Sigmoid colon (tissue), 7 donors: ENCODE data around the gene C1orf53. TPM values are rescaled to one million over a fixed set of nuclear protein-coding genes. Genes with fewer than 3 reads are reported as not detected.

Experiments used
- DNase-seq: peaks from one replicate; pipeline ENCODE4 v3.0.0-alpha.2; 2019
- H3K27ac ChIP-seq, 4 donors: fragments of 200-600 bp; sonication (generic); one replicate each; pipeline ENCODE4 v1.5.1; 2016 to 2019; ENCODE audit warnings: mild to moderate bottlenecking in 1 of 4
- H3K27me3 ChIP-seq, 3 donors: fragments of 200-600 bp; sonication (generic); one replicate each; pipeline ENCODE4 v1.5.1; 2019; ENCODE audit warnings: mild to moderate bottlenecking in 1 of 3
- H3K36me3 ChIP-seq, 4 donors: fragments of 200-600 bp; sonication (generic); one replicate each; pipeline ENCODE4 v1.5.1; 2016 to 2019
- H3K4me1 ChIP-seq, 4 donors: fragments of 200-600 bp; sonication (generic); one replicate each; pipeline ENCODE4 v1.5.1; 2017 to 2019
- H3K4me3 ChIP-seq, 4 donors: fragments of 200-600 bp; sonication (generic); one replicate each; pipeline ENCODE4 v1.5.1; 2017 to 2019; ENCODE audit warnings: mild to moderate bottlenecking in 2 of 4, moderate library complexity in 1 of 4
- H3K9me3 ChIP-seq, 4 donors: fragments of 200-600 bp in 3 of 4; sonication (generic) in 3 of 4; one replicate each; pipeline versions ENCODE4 v1.5.1 to v1.6.1; 2013 to 2019
- EP300 ChIP-seq, 4 donors: sonication (generic); formaldehyde crosslinking; IDR thresholded peaks; one replicate each; pipeline ENCODE4 v1.6.1; 2017; ENCODE audit warnings: antibody characterized with exemption in 4 of 4
- POLR2A ChIP-seq, 2 donors: fragments of 450-650 bp; IDR thresholded peaks; one replicate each; pipeline ENCODE4 v1.6.1; 2016; ENCODE audit warnings: antibody characterized with exemption in 2 of 2, mild to moderate bottlenecking in 2 of 2, moderate library complexity in 2 of 2
- POLR2AphosphoS5 ChIP-seq, 4 donors: sonication (generic); formaldehyde crosslinking; IDR thresholded peaks; one replicate each; pipeline ENCODE4 v1.6.1; 2017; ENCODE audit warnings: antibody characterized with exemption in 4 of 4
- WGBS, 2 donors: extraction: QIAGEN DNeasy Blood & Tissue Kit; methylation state at CpG; one replicate each; pipeline ENCODE4 v1.1.7; 2013; 5-methylcytosine and 5-hydroxymethylcytosine counted together
- intact Hi-C: fragments of 100-400 bp; cut with DNase I; formaldehyde crosslinking; loops from one replicate; pipeline ENCODE4 v1.15.1; 2023
- polyA plus RNA-seq, 3 donors: library from polyadenylated mRNA; stranded (reverse); fragments of 200-250 nt; gene quantifications; one replicate each; pipeline ENCODE4 v1.2.3, GENCODE V29; 2013
- total RNA-seq, 4 donors: library from RNA; depleted of rRNA; stranded (reverse); fragments of >200 nt; gene quantifications; one replicate each; pipeline ENCODE4 v1.1.0, GENCODE V29; 2016
- TF ChIP-seq, protein P1 (sequence below), 4 experiments: fragments of 450-650 bp in 3 of 4; fragments of 200-600 bp in 1 of 4; IDR thresholded peaks; one replicate each; pipeline ENCODE4 v1.5.1; 2016 to 2019; ENCODE audit warnings: antibody characterized with exemption in 4 of 4, mild to moderate bottlenecking in 3 of 4, moderate library complexity in 2 of 4
- donor health status: healthy with polysubstance abuse.
- donor health status: Bipolar disorder and iron deficiency.
- donor health status: healthy.

The C1orf53 gene
- total and polyA plus RNA-seq, 7 donors, result 1.2 to 13.8 (median 4.0) TPM; not detected in 1

DNA sequence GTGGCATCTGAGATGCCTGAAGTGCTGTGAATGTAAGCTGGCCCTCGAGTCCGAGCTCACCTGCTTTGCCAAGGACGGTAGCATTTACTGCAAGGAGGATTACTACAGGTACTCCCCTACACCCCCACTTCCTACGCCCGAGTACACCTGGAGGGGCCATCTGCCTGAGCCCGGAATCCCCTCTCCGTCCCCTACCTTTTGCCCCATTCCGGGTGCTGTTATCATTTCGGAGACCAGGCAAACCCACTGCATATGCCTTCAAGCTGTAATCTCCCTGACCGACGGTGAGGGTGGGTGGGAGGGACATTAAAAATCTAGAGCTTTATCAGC lies 17.6 kb downstream of the C1orf53 start:
- H3K27ac ChIP-seq, result no peak overlapping the region
- peaks cover 61 to 84% (median 75%) of the 10 kb centered on the region in 3 donors for H3K27me3 ChIP-seq
- intact Hi-C loops, result loop anchor here (5.0 to 10.0 kb wide), 2 partner anchors 305 to 393 kb away; no protein-coding TSS in a partner anchor
- H3K4me1 ChIP-seq, result peaks cover 0 to 54% (median 40%) of the 10 kb centered on the region in 4 donors
- no peaks in the 10 kb centered on the region for H3K36me3 ChIP-seq
- TF ChIP-seq POLR2A (IDR thresholded peaks at IDR 0.05), result no peak
- TF ChIP-seq, protein P1, sequence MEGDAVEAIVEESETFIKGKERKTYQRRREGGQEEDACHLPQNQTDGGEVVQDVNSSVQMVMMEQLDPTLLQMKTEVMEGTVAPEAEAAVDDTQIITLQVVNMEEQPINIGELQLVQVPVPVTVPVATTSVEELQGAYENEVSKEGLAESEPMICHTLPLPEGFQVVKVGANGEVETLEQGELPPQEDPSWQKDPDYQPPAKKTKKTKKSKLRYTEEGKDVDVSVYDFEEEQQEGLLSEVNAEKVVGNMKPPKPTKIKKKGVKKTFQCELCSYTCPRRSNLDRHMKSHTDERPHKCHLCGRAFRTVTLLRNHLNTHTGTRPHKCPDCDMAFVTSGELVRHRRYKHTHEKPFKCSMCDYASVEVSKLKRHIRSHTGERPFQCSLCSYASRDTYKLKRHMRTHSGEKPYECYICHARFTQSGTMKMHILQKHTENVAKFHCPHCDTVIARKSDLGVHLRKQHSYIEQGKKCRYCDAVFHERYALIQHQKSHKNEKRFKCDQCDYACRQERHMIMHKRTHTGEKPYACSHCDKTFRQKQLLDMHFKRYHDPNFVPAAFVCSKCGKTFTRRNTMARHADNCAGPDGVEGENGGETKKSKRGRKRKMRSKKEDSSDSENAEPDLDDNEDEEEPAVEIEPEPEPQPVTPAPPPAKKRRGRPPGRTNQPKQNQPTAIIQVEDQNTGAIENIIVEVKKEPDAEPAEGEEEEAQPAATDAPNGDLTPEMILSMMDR (IDR thresholded peaks at IDR 0.05), result no peak
- no peak for TF ChIP-seq EP300 (IDR thresholded peaks at IDR 0.05)
- TF ChIP-seq POLR2AphosphoS5 (IDR thresholded peaks at IDR 0.05), result no peak
- no peak overlapping the region for H3K4me3 ChIP-seq
- no peaks in the 10 kb centered on the region for H3K9me3 ChIP-seq
- 6 to 10% methylated on average over 11 of the region's 11 CpGs for WGBS, 2 donors
- no peak for DNase-seq

DNA sequence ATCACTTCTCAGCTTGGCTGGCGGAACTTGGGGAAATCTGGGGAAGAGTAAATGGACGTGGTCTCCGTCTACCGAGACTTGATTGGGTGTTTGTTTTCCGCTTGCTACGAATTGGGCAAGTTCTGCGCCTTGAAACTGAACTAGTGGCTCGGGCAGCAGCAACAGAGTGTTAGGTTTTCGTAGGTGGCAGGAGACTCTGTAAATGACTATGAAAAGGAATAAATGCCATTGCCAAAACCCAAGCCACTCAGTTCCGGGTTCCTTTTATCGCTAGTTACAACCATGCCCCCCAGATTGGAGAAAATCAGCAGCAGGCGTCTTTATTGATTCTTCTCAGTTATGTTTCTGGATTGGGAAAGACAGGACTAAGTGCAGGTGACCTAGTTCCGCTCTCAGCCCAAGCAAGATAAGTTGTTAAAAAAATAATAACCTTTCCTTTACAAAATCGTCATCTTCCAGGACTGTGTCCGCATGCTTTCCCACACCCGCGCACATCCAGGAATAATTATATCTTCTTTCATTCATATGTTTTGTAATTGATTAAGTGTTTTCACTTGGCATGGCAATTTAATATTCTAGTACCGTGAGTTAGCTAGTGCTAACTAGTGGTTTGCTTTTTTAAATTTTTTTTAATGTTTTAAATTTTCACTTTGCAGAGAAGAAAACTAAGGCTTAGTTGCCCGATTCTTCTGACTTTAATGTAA lies 18.1 kb downstream of the C1orf53 start:
- no peaks in the 10 kb centered on the region for H3K9me3 ChIP-seq
- peaks cover 0 to 50% (median 37%) of the 10 kb centered on the region in 4 donors for H3K4me1 ChIP-seq
- H3K36me3 ChIP-seq, result no peaks in the 10 kb centered on the region
- intact Hi-C loops, result loop anchor here (5.0 to 10.0 kb wide), 2 partner anchors 306 to 393 kb away; no protein-coding TSS in a partner anchor
- no peak overlapping the region for H3K27ac ChIP-seq
- no peak for DNase-seq
- WGBS, 2 donors, result 16 to 41% methylated on average over 19 of the region's 19 CpGs
- no peak overlapping the region for H3K4me3 ChIP-seq
- TF ChIP-seq POLR2AphosphoS5 (IDR thresholded peaks at IDR 0.05) (no peak), EP300 (IDR thresholded peaks at IDR 0.05) (no peak), POLR2A (IDR thresholded peaks at IDR 0.05) (no peak)
- TF ChIP-seq, protein P1 (IDR thresholded peaks at IDR 0.05), result no peak
- H3K27me3 ChIP-seq, result peaks cover 57 to 84% (median 69%) of the 10 kb centered on the region in 3 donors

DNA sequence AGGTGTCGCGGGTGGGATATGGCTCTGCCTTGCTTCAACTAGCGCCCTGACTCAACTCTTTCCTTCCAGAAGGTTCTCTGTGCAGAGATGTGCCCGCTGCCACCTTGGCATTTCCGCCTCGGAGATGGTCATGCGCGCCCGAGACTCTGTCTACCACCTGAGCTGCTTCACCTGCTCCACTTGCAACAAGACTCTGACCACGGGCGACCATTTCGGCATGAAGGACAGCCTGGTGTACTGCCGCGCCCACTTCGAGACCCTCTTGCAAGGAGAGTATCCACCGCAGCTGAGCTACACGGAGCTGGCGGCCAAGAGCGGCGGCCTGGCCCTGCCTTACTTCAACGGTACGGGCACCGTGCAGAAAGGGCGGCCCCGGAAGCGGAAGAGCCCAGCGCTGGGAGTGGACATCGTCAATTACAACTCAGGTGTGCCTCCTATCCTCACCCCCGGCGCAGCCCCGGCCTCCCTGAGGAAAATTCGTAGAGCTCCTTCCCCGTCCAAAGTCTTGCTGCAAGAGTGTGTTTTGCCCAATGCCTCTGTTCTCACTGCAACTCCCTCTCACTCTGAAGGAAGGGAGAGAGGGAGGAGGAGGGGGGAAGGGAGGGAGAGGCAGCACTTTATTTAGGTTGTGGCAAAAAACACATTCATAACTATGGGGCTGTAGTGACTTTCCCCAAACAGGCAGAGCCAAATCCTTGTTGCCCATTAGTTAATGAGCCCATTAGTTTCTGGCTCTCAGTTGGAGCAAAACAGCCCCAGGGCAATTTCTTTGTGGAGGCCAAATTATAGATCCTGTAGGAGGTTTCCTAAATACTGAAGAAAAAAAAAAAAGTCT lies 19.0 kb downstream of the C1orf53 start:
- DNase-seq, result no peak
- H3K9me3 ChIP-seq, result no peaks in the 10 kb centered on the region
- H3K36me3 ChIP-seq, result no peaks in the 10 kb centered on the region
- WGBS, 2 donors, result 13 to 14% methylated on average over 33 of the region's 33 CpGs
- intact Hi-C loops, result loop anchor here (5.0 to 10.0 kb wide), 2 partner anchors 307 to 394 kb away; no protein-coding TSS in a partner anchor
- H3K27ac ChIP-seq, result no peak overlapping the region
- peaks cover 48 to 83% (median 61%) of the 10 kb centered on the region in 3 donors for H3K27me3 ChIP-seq
- peaks cover 0 to 41% (median 28%) of the 10 kb centered on the region in 4 donors for H3K4me1 ChIP-seq
- no peak overlapping the region for H3K4me3 ChIP-seq
- TF ChIP-seq EP300 (IDR thresholded peaks at IDR 0.05) (no peak), POLR2A (IDR thresholded peaks at IDR 0.05) (no peak), POLR2AphosphoS5 (IDR thresholded peaks at IDR 0.05) (no peak)
- TF ChIP-seq, protein P1 (IDR thresholded peaks at IDR 0.05), result no peak

DNA sequence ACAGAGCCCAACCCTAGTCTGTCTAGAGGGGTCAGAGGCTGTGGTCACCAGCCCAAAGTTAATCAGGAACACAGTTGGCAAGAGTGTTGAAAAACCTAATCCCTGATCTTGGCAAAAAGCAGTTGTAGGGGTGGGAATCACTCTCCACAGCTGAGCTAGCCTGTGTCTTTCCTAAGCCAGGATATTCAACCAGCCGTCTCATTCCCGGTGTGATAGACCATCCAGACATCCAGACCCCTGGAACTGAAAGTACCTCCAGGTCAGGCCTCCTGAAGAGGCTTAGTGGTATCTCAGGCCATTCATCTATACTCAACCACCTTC lies 19.6 kb downstream of the C1orf53 start:
- no peak for DNase-seq
- intact Hi-C loops, result loop anchor here (5.0 to 10.0 kb wide), 2 partner anchors 307 to 395 kb away; no protein-coding TSS in a partner anchor
- H3K27me3 ChIP-seq, result peaks cover 42 to 83% (median 55%) of the 10 kb centered on the region in 3 donors

More for the DNA sequence above, 19.6 kb downstream of the C1orf53 start:
- Histone ChIP-seq H3K4me3 (no peak overlapping the region), H3K36me3 (no peaks in the 10 kb centered on the region), H3K9me3 (no peaks in the 10 kb centered on the region), H3K27ac (no peak overlapping the region), H3K4me1 (peaks cover 0 to 36% (median 23%) of the 10 kb centered on the region in 4 donors)
- 86 to 97% methylated on average over 2 of the region's 2 CpGs for WGBS, 2 donors
- TF ChIP-seq, protein P1 (IDR thresholded peaks at IDR 0.05), result no peak
- TF ChIP-seq EP300 (IDR thresholded peaks at IDR 0.05), result no peak
- no peak for TF ChIP-seq POLR2AphosphoS5 (IDR thresholded peaks at IDR 0.05)
- no peak for TF ChIP-seq POLR2A (IDR thresholded peaks at IDR 0.05)
